H1 (cell line): ENCODE data around the gene MID1. TPM values are rescaled to one million over a fixed set of nuclear protein-coding genes. Genes with fewer than 3 reads are reported as not detected.

Experiments
- CTCF ChIA-PET: fragments of 300-600 bp; sonication (Branson Sonifier 250); formaldehyde crosslinking; loops from one replicate; lab custom pipeline; 2021; ENCODE audit not compliant: partially characterized antibody; lab: Charles Lee
- POLR2A ChIA-PET: fragments of 300-600 bp; sonication (Branson Sonifier 250); formaldehyde crosslinking; loops from one replicate; lab custom pipeline; 2021; ENCODE audit warnings: inconsistent platforms; ENCODE audit not compliant: partially characterized antibody; lab: Charles Lee
- DNase-seq, 2 experiments: peaks; one replicate each; pipeline versions ENCODE4 v3.0.0 to v3.0.0-alpha.2; 2010 to 2022; ENCODE audit warnings: low spot score in 2 of 2, low read depth in 1 of 2, mixed read lengths in 1 of 2
- FAIRE-seq: peaks from 2 replicates; lab custom pipeline; 2011; peaks lifted over from hg19 to GRCh38; lab: Jason Lieb, UNC
- H2AFZ ChIP-seq: 2 replicates; pipeline ENCODE4 v1.8.1; 2012; ENCODE audit warnings: low read length, inconsistent platforms
- H2AK5ac ChIP-seq: 2 replicates; pipeline ENCODE4 v1.6.1; 2013; ENCODE audit warnings: low read depth, low read length
- H2BK120ac ChIP-seq: replicated peaks from 2 replicates; pipeline ENCODE3; 2013; ENCODE audit warnings: low read depth, low read length, inconsistent platforms
- H2BK12ac ChIP-seq: 2 replicates; pipeline ENCODE4 v1.6.1; 2013; ENCODE audit warnings: low read depth, low read length
- H2BK15ac ChIP-seq: 2 replicates; pipeline ENCODE4 v1.6.1; 2013; ENCODE audit warnings: low read length
- H2BK20ac ChIP-seq: 2 replicates; pipeline ENCODE4 v1.6.1; 2013; ENCODE audit warnings: low read length
- H2BK5ac ChIP-seq: 2 replicates; pipeline ENCODE4 v1.6.1; 2013; ENCODE audit warnings: low read depth, low read length
- H3K14ac ChIP-seq: 2 replicates; pipeline ENCODE4 v1.6.1; 2013; ENCODE audit warnings: inconsistent platforms; ENCODE audit not compliant: insufficient read length
- H3K18ac ChIP-seq: 2 replicates; pipeline ENCODE4 v1.6.1; 2013; ENCODE audit warnings: low read length; ENCODE audit errors: extremely low read depth
- H3K23ac ChIP-seq: 2 replicates; pipeline ENCODE4 v1.6.1; 2013; ENCODE audit warnings: inconsistent platforms; ENCODE audit not compliant: insufficient read length
- H3K23me2 ChIP-seq: 2 replicates; pipeline ENCODE4 v1.6.1; 2013; ENCODE audit warnings: low read depth, low read length
- H3K27ac ChIP-seq: 2 replicates; pipeline ENCODE4 v1.6.1; 2011; ENCODE audit warnings: low read depth, low read length, inconsistent platforms
- H3K27me3 ChIP-seq, 4 experiments: replicated peaks in 1 of 4; 1 replicate in 1 of 4; 2 replicates in 3 of 4; pipeline versions ENCODE4 v1.6.1 to v1.8.1; 2011 to 2013; ENCODE audit warnings: low read length in 3 of 4, mild to moderate bottlenecking in 3 of 4, inconsistent platforms in 2 of 4, mixed read lengths in 2 of 4, moderate library complexity in 1 of 4; ENCODE audit not compliant: control insufficient read depth in 3 of 4, insufficient read depth in 3 of 4; ENCODE audit errors: extremely low read depth in 1 of 4
- H3K36me3 ChIP-seq, 4 experiments: 2 replicates each; pipeline versions ENCODE4 v1.6.1 to v1.8.1; 2011 to 2013; ENCODE audit warnings: mild to moderate bottlenecking in 4 of 4, low read length in 3 of 4, moderate library complexity in 2 of 4, control low read depth in 1 of 4, inconsistent platforms in 1 of 4; ENCODE audit not compliant: insufficient read depth in 4 of 4, control insufficient read depth in 2 of 4
- H3K4ac ChIP-seq: replicated peaks from 2 replicates; pipeline ENCODE3; 2013; ENCODE audit warnings: low read length, low read depth, mixed read lengths, inconsistent platforms; ENCODE audit not compliant: insufficient read length
- H3K4me1 ChIP-seq, 4 experiments: replicated peaks in 1 of 4; 1 replicate in 1 of 4; 2 replicates in 3 of 4; pipeline versions ENCODE4 v1.6.1 to v1.8.1; 2011 to 2013; ENCODE audit warnings: low read length in 3 of 4, inconsistent platforms in 2 of 4, mixed read lengths in 1 of 4; ENCODE audit not compliant: insufficient read depth in 4 of 4, control insufficient read depth in 3 of 4
- H3K4me2 ChIP-seq, 2 experiments: 2 replicates each; pipeline versions ENCODE4 v1.6.1 to v1.8.1; 2011 to 2013; ENCODE audit warnings: low read depth in 2 of 2, low read length in 2 of 2, control low read depth in 1 of 2, inconsistent platforms in 1 of 2, mild to moderate bottlenecking in 1 of 2; ENCODE audit not compliant: insufficient read depth in 1 of 2
- H3K4me3 ChIP-seq, 4 experiments: fragments of 200-600, 300-600 bp in 1 of 4; sonication (generic), shearing (Covaris generic), sonication (Bioruptor Twin) in 1 of 4; 2 replicates each; pipeline versions ENCODE4 v1.5.1 to v1.8.1; 2011 to 2016; ENCODE audit warnings: low read length in 4 of 4, low read depth in 3 of 4, control low read depth in 2 of 4, inconsistent platforms in 2 of 4, mild to moderate bottlenecking in 2 of 4, mixed read lengths in 1 of 4, moderate library complexity in 1 of 4; ENCODE audit not compliant: insufficient read depth in 2 of 4; ENCODE audit errors: extremely low read depth in 1 of 4
- H3K56ac ChIP-seq: replicated peaks from 2 replicates; pipeline ENCODE3; 2013; ENCODE audit warnings: low read depth, mild to moderate bottlenecking, mixed read lengths, low read length, inconsistent platforms; ENCODE audit not compliant: insufficient read length
- H3K79me1 ChIP-seq: 2 replicates; pipeline ENCODE4 v1.6.1; 2013; ENCODE audit warnings: low read depth, low read length, control low read depth
- H3K79me2 ChIP-seq, 2 experiments: 2 replicates each; pipeline versions ENCODE4 v1.6.1 to v1.8.1; 2012 to 2013; ENCODE audit warnings: low read length in 2 of 2, mild to moderate bottlenecking in 2 of 2, inconsistent platforms in 1 of 2; ENCODE audit not compliant: insufficient read depth in 2 of 2, control insufficient read depth in 1 of 2
- H3K9ac ChIP-seq, 4 experiments: replicated peaks in 1 of 4; 1 replicate in 1 of 4; 2 replicates in 3 of 4; pipeline versions ENCODE4 v1.6.1 to v1.8.1; 2011 to 2013; ENCODE audit warnings: low read depth in 3 of 4, low read length in 3 of 4, control low read depth in 2 of 4, mild to moderate bottlenecking in 2 of 4, moderate library complexity in 2 of 4, inconsistent platforms in 1 of 4; ENCODE audit errors: extremely low read depth in 1 of 4
- H3K9me3 ChIP-seq, 2 experiments: 2 replicates each; pipeline versions ENCODE4 v1.6.1 to v1.8.1; 2012 to 2013; ENCODE audit warnings: mild to moderate bottlenecking in 2 of 2, moderate library complexity in 2 of 2, control low read depth in 1 of 2, inconsistent platforms in 1 of 2, low read depth in 1 of 2, low read length in 1 of 2, mixed read lengths in 1 of 2; ENCODE audit not compliant: insufficient read depth in 2 of 2
- H4K20me1 ChIP-seq, 2 experiments: replicated peaks in 1 of 2; 2 replicates each; pipeline versions ENCODE3 to v1.8.1; 2011 to 2013; ENCODE audit warnings: inconsistent platforms in 2 of 2, low read length in 2 of 2, mild to moderate bottlenecking in 1 of 2; ENCODE audit not compliant: insufficient read depth in 2 of 2, control insufficient read depth in 1 of 2
- H4K5ac ChIP-seq: 2 replicates; pipeline ENCODE4 v1.6.1; 2013; ENCODE audit warnings: low read length, low read depth, mixed read lengths, inconsistent platforms; ENCODE audit not compliant: insufficient read length
- H4K8ac ChIP-seq: 2 replicates; pipeline ENCODE4 v1.8.0; 2013; ENCODE audit warnings: mild to moderate bottlenecking, moderate library complexity, low read length, inconsistent platforms; ENCODE audit not compliant: insufficient read depth; ENCODE audit errors: extremely low read depth
- H4K91ac ChIP-seq: replicated peaks from 2 replicates; pipeline ENCODE3; 2013; ENCODE audit warnings: low read length, mixed read lengths, inconsistent platforms; ENCODE audit not compliant: insufficient read length
- EP300 ChIP-seq, 2 experiments: IDR thresholded peaks; 1 replicate in 1 of 2; 2 replicates in 1 of 2; pipeline ENCODE4 v1.6.1; 2011 to 2012; ENCODE audit warnings: low read depth in 2 of 2, low read length in 2 of 2, mild to moderate bottlenecking in 2 of 2, borderline replicate concordance in 1 of 2, inconsistent platforms in 1 of 2, moderate library complexity in 1 of 2
- GTF2F1 ChIP-seq: IDR thresholded peaks from 2 replicates; pipeline ENCODE4 v1.6.1; 2012; ENCODE audit warnings: low read depth, low read length, improper control_type of control experiment, borderline replicate concordance
- HDAC2 ChIP-seq, 2 experiments: fragments of 300-600 bp in 1 of 2; sonication (generic) in 1 of 2; IDR thresholded peaks; 2 replicates each; pipeline ENCODE4 v1.6.1; 2011 to 2012; ENCODE audit warnings: low read depth in 2 of 2, low read length in 2 of 2, mild to moderate bottlenecking in 2 of 2, moderate library complexity in 2 of 2, borderline replicate concordance in 1 of 2, inconsistent platforms in 1 of 2
- HDAC6 ChIP-seq: IDR thresholded peaks from one replicate; pipeline ENCODE4 v1.7.1; 2012; ENCODE audit warnings: low read depth, mild to moderate bottlenecking, inconsistent platforms, low read length, moderate library complexity
- JUN ChIP-seq: IDR thresholded peaks from 2 replicates; pipeline ENCODE4 v1.6.1; 2011; ENCODE audit warnings: low read depth, mild to moderate bottlenecking, improper control_type of control experiment, low read length
- KDM1A ChIP-seq: fragments of 200-600, 300-600 bp; sonication (generic); IDR thresholded peaks from 2 replicates; pipeline ENCODE4 v1.7.1; 2016; ENCODE audit warnings: mild to moderate bottlenecking, low read length, borderline replicate concordance
- MAFK ChIP-seq: IDR thresholded peaks from 2 replicates; pipeline ENCODE4 v1.6.1; 2012; ENCODE audit warnings: low read depth, mild to moderate bottlenecking, improper control_type of control experiment, low read length
- POU5F1 ChIP-seq: IDR thresholded peaks from 2 replicates; pipeline ENCODE4 v1.6.1; 2011; ENCODE audit warnings: low read depth, mild to moderate bottlenecking, low read length, moderate library complexity
- SP1 ChIP-seq: IDR thresholded peaks from 2 replicates; pipeline ENCODE4 v1.6.1; 2011; ENCODE audit warnings: low read depth, low read length
- SUZ12 ChIP-seq: fragments of 200-600 bp; sonication (generic); IDR thresholded peaks from 2 replicates; pipeline ENCODE4 v1.6.1; 2012; ENCODE audit warnings: mild to moderate bottlenecking, inconsistent platforms, low read length, moderate library complexity, mixed read lengths
- ZNF274 ChIP-seq: IDR thresholded peaks from 2 replicates; pipeline ENCODE4 v1.7.0; 2012; ENCODE audit warnings: low read length, borderline replicate concordance; ENCODE audit errors: extremely low read depth
- WGBS, 2 experiments: shearing (Covaris generic) in 1 of 2; methylation state at CpG; one replicate each; pipeline versions ENCODE4 v1.1.6 to v1.1.7; 2013 to 2015; ENCODE audit warnings: low lambda C conversion rate in 2 of 2, mixed read lengths in 2 of 2, inconsistent platforms in 1 of 2, low coverage in 1 of 2, missing lambda C conversion rate in 1 of 2; ENCODE audit not compliant: insufficient replicate concordance in 2 of 2, insufficient coverage in 1 of 2, insufficient read length in 1 of 2; ENCODE audit errors: extremely low coverage in 1 of 2, missing lambda C conversion rate in 1 of 2; 5-methylcytosine and 5-hydroxymethylcytosine counted together
- polyA plus RNA-seq, 7 experiments: library from polyadenylated mRNA; depleted of rRNA in 3 of 7; stranded (reverse) in 5 of 7; unstranded in 2 of 7; fragments of >200 nt in 5 of 7; fragments of 200-250 nt in 2 of 7; gene quantifications; 1 replicate in 5 of 7; 2 replicates in 1 of 7; 4 replicates in 1 of 7; pipeline versions ENCODE4 v1.2.1 to v1.2.3, GENCODE V29; 2011 to 2013; ENCODE audit warnings: missing spikeins in 2 of 7, mixed read lengths in 2 of 7
- total RNA-seq: library from RNA; stranded (reverse); fragmentation: NEBNext Ultra II Directional; extraction: Animal tissue kit (Norgen Biotek cat#: 25700); gene quantifications from 2 replicates; pipeline ENCODE4 v1.2.1, GENCODE V29; 2021
- TF ChIP-seq, protein P1 (sequence below): IDR thresholded peaks from 2 replicates; pipeline ENCODE4 v1.6.1; 2012; ENCODE audit warnings: inconsistent platforms
- TF ChIP-seq, protein P2 (sequence below): IDR thresholded peaks from 2 replicates; pipeline ENCODE4 v1.6.1; 2012; ENCODE audit warnings: inconsistent platforms

MID1 gene
- total and polyA plus RNA-seq, 2 of the 8 experiments (the other 6 are each of a cell fraction or from before 2014, with no cell fraction given) = 12.9 to 54.3 TPM

DNA sequence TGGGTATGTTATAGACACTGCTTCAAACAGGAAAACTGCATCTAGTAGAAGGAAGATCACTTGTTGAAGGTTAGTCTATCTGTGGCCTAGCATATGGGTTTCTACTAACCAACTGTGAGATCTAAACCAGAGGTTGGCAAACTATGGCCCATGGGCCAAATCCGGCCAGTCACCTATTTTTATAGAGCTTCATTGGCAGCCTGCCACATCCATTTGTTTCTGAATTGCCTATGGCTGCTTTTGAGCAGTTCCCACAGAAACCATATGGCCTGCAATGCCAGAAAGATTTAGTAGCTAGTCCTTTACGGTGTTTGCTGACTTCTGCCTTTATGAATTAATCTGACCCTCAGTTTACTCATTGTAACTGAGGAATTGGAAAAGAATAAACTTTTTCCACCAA lies 71.1 kb downstream of the MID1 start:
- Histone ChIP-seq H2AK5ac (no peak overlapping the region), H3K4me2 (no peak overlapping the region), H3K4me1 (peaks cover 0 to 9% (median 5%) of the 10 kb centered on the region in 4 experiments; a peak in 5 of 7 replicates), H2BK15ac (no peak overlapping the region), H2BK120ac (no peak overlapping the region), H3K79me1 (no peaks in the 10 kb centered on the region), H4K5ac (no peak overlapping the region), H3K9ac (no peak overlapping the region), H3K79me2 (peaks cover 0 to 17% of the 10 kb centered on the region in 2 experiments; a peak in 2 of 4 replicates), H3K9me3 (no peaks in the 10 kb centered on the region), H4K91ac (no peak overlapping the region), H3K23ac (no peak overlapping the region), H3K4me3 (no peak overlapping the region), H2BK5ac (no peak overlapping the region), H4K8ac (no peak overlapping the region), H3K36me3 (no peaks in the 10 kb centered on the region), H3K18ac (no peak overlapping the region), H3K4ac (no peak overlapping the region), H3K23me2 (no peaks in the 10 kb centered on the region), H2BK12ac (no peak overlapping the region), H3K27me3 (no peaks in the 10 kb centered on the region), H3K56ac (no peak overlapping the region), H4K20me1 (no peaks in the 10 kb centered on the region), H2AFZ (no peak overlapping the region), H3K14ac (no peak overlapping the region), H3K27ac (no peak overlapping the region), H2BK20ac (no peak overlapping the region)
- ChIA-PET POLR2A (no interaction called here), CTCF (no interaction called here)
- DNase-seq (no peak), FAIRE-seq (no peak)
- no peak for TF ChIP-seq HDAC2 (IDR thresholded peaks at IDR 0.05; ENCODE audit: borderline replicate concordance in 1 of 2, low read depth in 2 of 2, low read length in 2 of 2)
- TF ChIP-seq EP300 (IDR thresholded peaks at IDR 0.05; ENCODE audit: borderline replicate concordance in 1 of 2, low read depth in 2 of 2, low read length in 2 of 2) = no peak
- TF ChIP-seq, protein P1, sequence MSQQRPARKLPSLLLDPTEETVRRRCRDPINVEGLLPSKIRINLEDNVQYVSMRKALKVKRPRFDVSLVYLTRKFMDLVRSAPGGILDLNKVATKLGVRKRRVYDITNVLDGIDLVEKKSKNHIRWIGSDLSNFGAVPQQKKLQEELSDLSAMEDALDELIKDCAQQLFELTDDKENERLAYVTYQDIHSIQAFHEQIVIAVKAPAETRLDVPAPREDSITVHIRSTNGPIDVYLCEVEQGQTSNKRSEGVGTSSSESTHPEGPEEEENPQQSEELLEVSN = no peak
- no peak for TF ChIP-seq KDM1A
- TF ChIP-seq MAFK = no peak
- no peak for TF ChIP-seq SP1
- TF ChIP-seq ZNF274 = no peak
- TF ChIP-seq GTF2F1 = no peak
- TF ChIP-seq JUN = no peak
- TF ChIP-seq, protein P2, sequence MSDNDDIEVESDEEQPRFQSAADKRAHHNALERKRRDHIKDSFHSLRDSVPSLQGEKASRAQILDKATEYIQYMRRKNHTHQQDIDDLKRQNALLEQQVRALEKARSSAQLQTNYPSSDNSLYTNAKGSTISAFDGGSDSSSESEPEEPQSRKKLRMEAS = no peak
- TF ChIP-seq HDAC6 = no peak
- TF ChIP-seq POU5F1 = no peak
- no peak for TF ChIP-seq SUZ12
- WGBS, 2 experiments = 100% methylated on average over 2 of the region's 2 CpGs; no CpG with 5 or more reads in 1 of the 2 experiments
